Activated naive CD4-positive, alpha-beta T cell treated with anti-CD3 and anti-CD28 coated beads, Interleukin-2, amount 50 U/mL, for 72 hours (primary cell): ENCODE measurements around the gene NT5DC4. TPM values are rescaled to one million over a fixed set of nuclear protein-coding genes. Genes with fewer than 3 reads are reported as not detected.

ENCODE experiments used
- ATAC-seq, 2 donors: fragments of 150-1000 bp; cut with Tn5 transposase; 2 replicates each; pipeline ENCODE4 v1.10.0; 2021; ENCODE audit warnings: mild to moderate bottlenecking in 2 of 2, moderate library complexity in 2 of 2
- DNase-seq, 2 donors: peaks; one replicate each; pipeline ENCODE4 v3.0.0; 2021 to 2022; ENCODE audit warnings: low spot score in 2 of 2
- H3K27ac Mint-ChIP-seq, 2 donors: one replicate each; pipeline ENCODE4 v1.8.0; 2022; ENCODE audit warnings: mild to moderate bottlenecking in 2 of 2, mixed read lengths in 2 of 2
- H3K36me3 Mint-ChIP-seq, 2 donors: one replicate each; pipeline ENCODE4 v1.8.0; 2022; ENCODE audit warnings: mixed read lengths in 2 of 2
- H3K9me3 Mint-ChIP-seq, 2 donors: one replicate each; pipeline ENCODE4 v1.8.0; 2022; ENCODE audit warnings: mixed read lengths in 2 of 2
- total RNA-seq, 2 donors: library from RNA; stranded (reverse); gene quantifications; one replicate each; pipeline ENCODE4 v1.2.3, GENCODE V29; 2022

NT5DC4 gene
- total RNA-seq, 2 donors from 2014 or later = not detected

DNA sequence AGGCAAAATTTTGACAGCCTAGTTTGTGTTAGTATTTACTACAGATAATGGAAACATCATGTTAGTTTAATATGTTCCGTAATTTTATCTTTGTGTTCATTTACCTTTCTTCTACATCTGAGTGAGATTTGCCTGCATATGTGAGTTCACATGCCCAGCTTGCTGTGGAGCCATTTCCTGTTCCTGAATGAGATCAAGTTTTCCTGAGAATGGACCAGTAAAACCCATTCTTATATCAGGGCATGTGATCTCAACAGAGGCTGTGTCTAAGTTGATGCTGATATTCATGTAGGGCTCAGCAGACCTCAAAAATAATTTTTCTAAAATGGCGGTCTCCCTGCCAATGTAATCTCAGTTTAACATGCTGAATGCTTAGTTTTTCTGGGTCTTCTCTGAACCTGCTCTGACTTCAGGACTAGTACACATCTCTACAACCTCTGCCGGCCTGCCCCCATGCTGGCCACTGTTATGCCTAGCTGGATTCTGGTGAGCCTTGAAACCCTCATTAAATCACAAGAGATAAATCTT is 62.4 kb downstream of the NT5DC4 start:
- no peak for DNase-seq
- H3K36me3 Mint-ChIP-seq = no peaks in the 10 kb centered on the region
- H3K27ac Mint-ChIP-seq = no peak overlapping the region
- ATAC-seq = no peak
- H3K9me3 Mint-ChIP-seq = no peaks in the 10 kb centered on the region

- no peaks in the 10 kb centered on the region for H3K9me3 Mint-ChIP-seq
- peak; percentile 39 to 40 for ATAC-seq
- no peak within 1 kb of the TSS for H3K27ac Mint-ChIP-seq
- DNase-seq = no peak
- H3K36me3 Mint-ChIP-seq = no peaks in the 10 kb centered on the region
Measured at GRCh38 chr2:112784199-112785189, 63.7 kb downstream of the NT5DC4 start, which contains the start of gene IL1A. Gene IL1A, minus strand, starts transcription at chr2:112784493. Its CDS starts 723 bp downstream, at chr2:112783770.

DNA sequence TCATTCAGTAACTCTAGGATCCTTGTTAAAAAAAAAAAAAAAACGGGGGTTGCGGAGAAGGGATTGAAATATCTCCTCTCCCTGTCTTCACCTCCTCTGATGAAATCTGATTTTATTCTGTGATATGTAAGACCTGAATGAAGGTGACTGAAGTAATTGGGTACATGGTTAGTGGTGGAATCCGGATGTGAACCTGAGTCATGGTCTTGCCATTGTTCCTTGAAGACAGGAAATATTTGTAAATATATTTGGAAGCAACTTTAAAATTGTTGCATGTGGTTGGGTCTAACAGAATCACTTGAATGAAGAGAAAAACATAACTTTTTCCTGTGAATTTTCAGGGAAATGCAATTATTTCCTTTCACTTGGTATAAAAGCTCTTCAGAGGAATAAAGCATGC is 66.5 kb downstream of the NT5DC4 start:
- ATAC-seq = no peak
- Mint-ChIP-seq H3K27ac (no peak overlapping the region), H3K9me3 (no peaks in the 10 kb centered on the region), H3K36me3 (no peaks in the 10 kb centered on the region)
- no peak for DNase-seq

DNA sequence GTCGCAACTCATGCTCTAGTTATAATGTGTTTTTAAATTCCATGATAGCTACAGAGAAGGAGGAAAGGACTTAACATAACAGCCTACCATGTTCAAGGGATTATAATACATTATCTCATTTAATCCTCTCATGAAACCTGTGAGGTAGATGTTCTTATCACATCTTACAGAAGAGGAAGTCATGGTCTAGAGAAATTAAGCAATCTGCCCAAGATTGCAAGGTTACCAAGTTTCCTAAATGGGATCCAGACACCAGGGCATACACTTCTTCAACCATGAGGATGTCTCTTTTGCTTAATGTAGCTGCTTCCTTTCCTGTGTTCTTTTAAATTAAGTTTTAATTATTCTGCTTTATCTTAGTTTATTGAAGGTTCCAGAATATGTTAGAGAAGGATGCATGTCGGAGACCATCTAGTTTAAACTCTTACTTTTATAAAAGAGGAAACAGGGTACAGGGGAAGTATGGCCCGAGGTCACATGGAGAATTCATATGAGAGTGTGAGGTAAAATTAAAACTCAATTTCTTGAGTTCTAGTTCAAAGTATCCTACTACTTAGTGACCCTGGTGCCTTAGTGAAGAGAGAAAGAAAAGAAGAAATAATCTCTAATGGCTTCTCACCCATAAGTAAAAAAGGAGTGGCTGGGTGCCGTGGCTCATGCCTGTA is 67.0 kb downstream of the NT5DC4 start:
- ATAC-seq (no peak), DNase-seq (no peak)
- Mint-ChIP-seq H3K9me3 (no peaks in the 10 kb centered on the region), H3K27ac (peak overlapping the region in 1 of 2 donors; percentile 37), H3K36me3 (no peaks in the 10 kb centered on the region)

DNA sequence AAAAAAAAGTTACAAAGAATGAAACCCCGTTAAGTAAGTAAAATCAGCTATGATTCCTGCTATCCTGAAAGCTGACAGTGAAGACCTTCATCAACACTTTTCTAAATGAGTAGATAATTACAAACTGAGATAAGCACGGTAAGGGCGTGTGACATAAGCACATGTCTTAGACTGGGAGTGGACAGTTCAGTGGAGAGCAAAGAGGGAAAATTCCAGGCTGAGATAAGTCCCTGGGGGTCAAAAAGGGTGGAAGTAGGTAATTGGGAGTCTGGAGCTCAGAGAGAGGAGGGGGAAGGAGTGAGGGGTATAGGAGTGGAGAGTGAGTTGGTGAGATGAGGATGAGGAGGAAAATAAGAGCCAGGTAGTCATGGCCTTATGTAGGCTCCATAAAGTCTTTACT is 67.8 kb downstream of the NT5DC4 start:
- Mint-ChIP-seq H3K36me3 (no peaks in the 10 kb centered on the region), H3K27ac (no peak overlapping the region), H3K9me3 (no peaks in the 10 kb centered on the region)
- DNase-seq (no peak), ATAC-seq (no peak)

Other genes with a start within 250 kb of the NT5DC4 start
- gene TTL, start 238.9 kb upstream of the NT5DC4 start, total RNA-seq = 10 to 100 TPM; 21.0 to 27.1 TPM
- gene POLR1B, start 178.6 kb upstream of the NT5DC4 start, total RNA-seq = 10 to 100 TPM; 30.0 to 50.9 TPM
- 10 to 100 TPM; 38.4 to 46.2 TPM for gene CHCHD5, start 136.4 kb upstream of the NT5DC4 start, total RNA-seq
- 100 to 1,000 TPM in 1 of 2 donors, 10 to 100 TPM in 1; 70.8 to 149 TPM for gene SLC20A1, start 75.1 kb upstream of the NT5DC4 start, total RNA-seq
- 10 to 100 TPM; 22.5 to 55.6 TPM for gene CKAP2L, start 43.6 kb downstream of the NT5DC4 start, total RNA-seq
- gene IL1A, start 63.5 kb downstream of the NT5DC4 start, total RNA-seq = 1 to 10 TPM in 1 of 2 donors, under 1 TPM in 1; 0.49 to 2.0 TPM
- under 1 TPM in 1 of 2 donors, not detected in 1; 0.25 TPM for gene IL1B, start 115.8 kb downstream of the NT5DC4 start, total RNA-seq
- under 1 TPM in 1 of 2 donors, not detected in 1; 0.32 TPM for gene IL37, start 190.1 kb downstream of the NT5DC4 start, total RNA-seq